BJ (cell line): ENCODE data around the gene ULK2. TPM values are rescaled to one million over a fixed set of nuclear protein-coding genes. Genes with fewer than 3 reads are reported as not detected.
A peak's percentile ranks its signal among the peaks of the same experiment; 100 is the strongest.

Experiments used
- CTCF ChIA-PET: fragments of 350-600 bp; formaldehyde crosslinking; extraction: SDS; loops from one replicate; lab custom pipeline; 2021; ENCODE audit warnings: antibody characterized with exemption, inconsistent platforms; lab: Yijun Ruan, JAX
- POLR2A ChIA-PET: fragments of 300-600 bp; sonication (Branson Sonifier 250); formaldehyde crosslinking; extraction: SDS; loops from one replicate; lab custom pipeline; 2021; ENCODE audit warnings: antibody characterized with exemption; lab: Charles Lee
- DNase-seq: peaks from one replicate; pipeline ENCODE4 v3.0.0-alpha.2; 2011; ENCODE audit warnings: low read depth
- H3K27me3 ChIP-seq: 2 replicates; pipeline ENCODE4 v1.6.0; 2011; ENCODE audit warnings: low read length; ENCODE audit not compliant: control insufficient read depth, insufficient read depth
- H3K36me3 ChIP-seq: 2 replicates; pipeline ENCODE4 v1.5.1; 2011; ENCODE audit warnings: low read length; ENCODE audit not compliant: control insufficient read depth, insufficient read depth
- H3K4me3 ChIP-seq: 2 replicates; pipeline ENCODE4 v1.5.1; 2011; ENCODE audit warnings: low read depth, mild to moderate bottlenecking, control low read depth, low read length
- CTCF ChIP-seq: IDR thresholded peaks from 2 replicates; pipeline ENCODE4 v1.5.1; 2011; ENCODE audit warnings: low read depth, mild to moderate bottlenecking, control low read depth, inconsistent platforms, low read length, moderate library complexity; ENCODE audit not compliant: insufficient read depth
- polyA plus RNA-seq: library from polyadenylated mRNA; depleted of rRNA; stranded (reverse); fragments of >200 nt; gene quantifications from 2 replicates; pipeline ENCODE4 v1.2.3, GENCODE V29; 2011

Gene ULK2
- polyA plus RNA-seq, 1 experiment: 38.2 TPM

- H3K36me3 ChIP-seq: no peaks in the 10 kb centered on the region
- no peak overlapping the region for H3K4me3 ChIP-seq
- ChIA-PET CTCF (no interaction called here), POLR2A (no interaction called here)
- peaks cover 3% of the 10 kb centered on the region for H3K27me3 ChIP-seq
- no peak for TF ChIP-seq CTCF
- DNase-seq: no peak
Measured at GRCh38 chr17:19877364-19877945, 9.7 kb upstream of the ULK2 start.

GRCh38 chr17:19876529-19877161 is 8.9 kb upstream of the ULK2 start:
- POLR2A ChIA-PET: no interaction called here
- Histone ChIP-seq H3K27me3 (peaks cover 3% of the 10 kb centered on the region), H3K36me3 (no peaks in the 10 kb centered on the region), H3K4me3 (no peak overlapping the region)
- DNase-seq: no peak
- TF ChIP-seq CTCF: no peak
- CTCF ChIA-PET: interaction anchor here (1.1 kb wide), 1 partner anchor 9 kb away, joined by 3 read pairs; no protein-coding TSS in a partner anchor

- ChIA-PET POLR2A (no interaction called here), CTCF (no interaction called here)
- no peak for DNase-seq
- no peaks in the 10 kb centered on the region for H3K36me3 ChIP-seq
- TF ChIP-seq CTCF: no peak
- H3K4me3 ChIP-seq: no peak overlapping the region
- H3K27me3 ChIP-seq: peaks cover 1% of the 10 kb centered on the region; the same call in 1 of the 2 replicates
Measured at GRCh38 chr17:19874256-19874655, 6.5 kb upstream of the ULK2 start.

- CTCF ChIA-PET: no interaction called here
- TF ChIP-seq CTCF: no peak
- POLR2A ChIA-PET: no interaction called here
- no peak for DNase-seq
- no peak overlapping the region for H3K4me3 ChIP-seq
- H3K36me3 ChIP-seq: no peaks in the 10 kb centered on the region
- peaks cover 1% of the 10 kb centered on the region; the same call in 1 of the 2 replicates for H3K27me3 ChIP-seq
Measured at GRCh38 chr17:19873346-19873745, 5.6 kb upstream of the ULK2 start.

- H3K27me3 ChIP-seq: no peaks in the 10 kb centered on the region
- DNase-seq: no peak
- no peaks in the 10 kb centered on the region for H3K36me3 ChIP-seq
- H3K4me3 ChIP-seq: peak overlapping the region; percentile 60
- no peak for TF ChIP-seq CTCF
- ChIA-PET CTCF (interaction anchor here (1.2 kb wide), 1 partner anchor 12 kb away, joined by 3 read pairs; no protein-coding TSS in a partner anchor), POLR2A (interaction anchor here (0.5 kb wide), 1 partner anchor 1418 kb away, joined by 4 read pairs; no protein-coding TSS in a partner anchor)
Measured at GRCh38 chr17:19868079-19868395, 301 bp upstream of the ULK2 start.
